Activated CD8-positive, alpha-beta memory T cell treated with anti-CD3 and anti-CD28 coated beads, Interleukin-2, amount 50 U/mL, for 1 hour (primary cell): ENCODE measurements around the gene PIK3C3.
"Not testable (repeated sequence)": the region's sequence is repeated elsewhere in the genome, so short reads cannot be mapped to it uniquely, and the experiment has no call there.

Experiments used
- DNase-seq: peaks from one replicate; pipeline ENCODE4 v3.0.0-alpha.2; 2020; ENCODE audit errors: extremely low read depth

The PIK3C3 gene

DNA sequence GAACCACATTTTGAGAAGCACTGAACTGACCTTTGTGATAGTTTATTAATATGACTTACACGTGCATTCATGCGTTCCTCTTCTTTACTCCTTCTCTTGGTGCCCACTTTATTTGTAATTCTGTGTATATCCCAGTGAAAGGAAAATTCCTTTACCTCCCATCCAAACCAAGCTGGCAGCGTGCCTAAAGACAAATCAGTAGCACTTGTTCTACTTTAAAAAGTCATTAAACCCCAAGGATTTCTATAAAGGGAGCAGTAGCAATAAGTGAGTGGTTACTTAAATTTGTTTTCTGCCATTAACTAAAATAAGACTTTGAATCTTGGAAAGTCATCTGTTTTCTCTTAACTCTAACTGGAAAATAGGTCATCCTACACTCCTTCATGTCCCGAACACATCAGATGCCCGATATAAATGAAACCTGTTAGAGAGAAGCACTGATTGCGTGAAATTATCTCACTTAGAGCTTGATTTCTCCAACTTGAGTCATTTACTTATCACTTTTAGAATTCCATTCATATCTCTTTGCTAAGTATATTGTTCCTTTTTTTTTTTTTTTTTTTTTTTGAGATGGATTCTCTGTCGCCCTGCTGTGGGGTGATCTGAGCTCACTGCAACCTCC is 10.7 kb downstream of the PIK3C3 start:
- DNase-seq, result no peak

DNA sequence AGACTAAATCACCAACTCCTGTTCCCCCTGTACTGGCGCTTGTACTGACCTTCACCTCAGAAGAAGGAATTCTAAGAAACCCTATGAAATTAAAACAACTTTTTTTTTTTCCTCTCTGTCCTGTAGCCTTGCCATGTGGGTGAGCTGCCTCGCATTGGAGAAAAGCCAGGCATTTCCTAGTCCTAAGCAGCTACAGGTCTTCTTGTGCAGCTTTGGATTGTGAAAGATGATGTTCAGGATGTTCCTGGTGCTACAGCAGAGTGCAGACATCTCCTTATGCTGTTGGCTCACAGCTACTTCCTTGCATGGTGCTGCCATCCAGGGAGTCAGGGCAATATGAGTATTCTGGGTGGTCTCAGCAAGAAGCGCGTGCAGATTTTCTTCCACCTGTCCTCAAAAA is 11.9 kb downstream of the PIK3C3 start:
- no peak for DNase-seq

- no peak for DNase-seq
Measured at GRCh38 chr18:41967680-41968079, 12.6 kb downstream of the PIK3C3 start.

DNA sequence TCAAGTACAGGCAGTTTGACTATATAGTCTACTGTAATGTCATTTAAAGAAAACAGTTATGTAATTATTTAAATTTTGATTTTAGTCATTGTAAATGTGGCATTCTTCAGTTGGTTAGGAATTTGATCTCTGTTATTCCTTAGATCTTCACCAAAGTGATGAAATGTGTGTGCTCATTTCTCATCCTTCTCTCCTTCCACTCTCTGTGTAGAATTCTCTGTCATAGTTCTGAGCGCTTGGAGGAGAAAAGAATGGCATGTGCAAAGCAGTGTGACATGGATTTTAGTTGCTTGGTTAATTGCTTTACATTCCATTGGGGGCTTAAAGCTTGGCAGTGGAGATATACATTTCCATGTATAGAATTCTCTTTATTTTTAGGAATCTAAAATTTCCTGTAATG is 14.8 kb downstream of the PIK3C3 start:
- DNase-seq, result no peak

DNA sequence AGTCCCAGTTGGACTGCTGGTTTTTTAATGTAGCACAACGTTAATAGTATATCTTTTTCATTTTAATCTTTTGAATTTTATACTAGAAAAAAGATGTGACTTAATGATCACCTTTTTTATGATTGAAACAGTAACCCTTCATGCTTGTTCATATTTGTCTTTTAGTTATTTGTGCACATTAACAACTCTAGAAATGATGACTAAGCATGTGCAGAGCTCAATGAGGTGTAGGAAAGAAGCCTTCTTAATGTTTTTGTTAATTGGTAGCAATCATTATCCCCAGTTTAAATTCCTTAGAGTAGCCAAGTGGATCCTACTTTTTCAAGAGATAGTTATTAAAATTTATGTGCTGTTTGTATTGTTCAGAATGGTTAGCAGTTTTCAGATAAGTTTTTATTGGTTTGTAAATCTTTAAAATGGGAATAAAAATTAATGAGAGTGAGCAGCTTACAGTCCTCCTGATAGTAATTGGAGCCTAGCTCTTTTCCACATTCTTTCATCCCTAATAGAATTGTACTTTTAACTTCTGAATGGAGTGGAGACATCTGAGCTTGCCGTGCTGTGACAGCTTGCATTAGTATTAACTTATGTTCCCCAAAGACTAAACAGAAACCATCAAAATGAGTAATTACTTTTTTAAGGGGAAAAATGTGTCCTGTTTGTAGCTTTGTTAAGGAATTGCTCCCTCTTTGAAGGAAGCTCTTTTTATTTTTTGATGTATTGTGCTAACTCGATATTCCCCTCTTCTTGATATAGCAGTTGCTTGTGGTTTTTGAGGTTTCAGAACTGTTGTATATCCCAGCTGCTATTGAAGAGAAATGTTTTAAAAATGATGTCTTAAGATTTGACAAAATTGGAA is 17.3 kb downstream of the PIK3C3 start:
- no peak for DNase-seq

DNA sequence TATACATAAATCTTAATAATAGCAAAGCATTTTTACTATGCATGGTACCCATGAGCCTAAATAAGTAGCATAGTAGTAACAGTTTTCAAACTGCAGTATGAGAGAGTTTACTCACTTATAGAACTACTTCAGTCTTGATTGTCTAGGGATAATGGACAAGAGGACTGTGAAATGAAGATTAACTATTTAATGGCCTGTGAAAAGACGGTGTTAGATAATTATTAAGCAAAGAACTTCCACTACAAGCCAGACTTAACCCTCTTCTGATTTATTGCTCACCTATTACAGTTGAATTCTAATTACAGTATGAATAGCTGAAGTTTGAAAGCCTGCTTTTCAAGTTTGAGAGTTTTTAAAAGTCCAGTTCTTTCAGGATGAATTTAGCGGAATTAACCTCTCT is 18.9 kb downstream of the PIK3C3 start:
- DNase-seq, result no peak

DNA sequence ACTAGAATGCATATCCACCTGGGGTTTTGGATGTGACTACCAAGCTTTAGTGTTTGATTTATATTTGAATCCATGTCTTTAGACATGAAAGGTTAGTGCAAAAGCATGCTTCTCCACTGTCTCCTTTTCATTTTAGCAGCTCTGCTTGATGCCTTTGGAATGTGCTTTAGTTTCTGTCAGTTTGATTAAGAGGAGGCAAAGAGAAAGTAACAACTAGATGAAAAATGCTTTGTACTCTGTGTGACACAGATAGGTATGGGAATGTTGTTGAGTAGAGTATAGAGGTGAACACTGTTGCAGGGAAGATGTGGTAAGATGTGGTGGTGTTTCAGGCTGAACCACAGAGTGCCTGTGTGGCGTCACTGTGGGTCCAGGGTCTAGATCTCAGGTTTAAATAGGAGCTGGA is 19.8 kb downstream of the PIK3C3 start:
- DNase-seq, result no peak

GRCh38 chr18:41975284-41975683 is 20.2 kb downstream of the PIK3C3 start:
- DNase-seq, result no peak

GRCh38 chr18:41977233-41977632 is 22.2 kb downstream of the PIK3C3 start:
- DNase-seq, result no peak

- no peak for DNase-seq
Measured at GRCh38 chr18:41982942-41983660, 28.1 kb downstream of the PIK3C3 start.

DNA sequence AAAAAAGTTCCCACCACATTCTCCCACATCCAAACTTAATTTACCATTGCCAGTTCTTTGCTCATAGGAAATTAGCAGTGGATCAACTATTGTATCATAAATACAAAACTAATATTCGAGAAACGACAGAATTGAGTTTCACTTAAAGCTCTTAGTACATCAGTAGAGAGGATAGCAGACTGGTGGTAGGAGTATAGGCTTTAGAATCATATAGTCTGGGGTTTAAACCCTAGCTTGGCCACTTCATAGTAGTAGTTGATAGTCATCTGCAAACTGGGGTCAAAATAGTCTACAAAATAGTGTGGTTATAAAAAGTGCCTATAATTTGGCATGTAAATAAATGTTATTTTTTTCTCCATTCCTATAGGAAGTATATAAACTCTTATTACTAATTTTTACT is 30.9 kb downstream of the PIK3C3 start:
- DNase-seq, result no peak

GRCh38 chr18:41989508-41989907 is 34.5 kb downstream of the PIK3C3 start:
- DNase-seq, result no peak

GRCh38 chr18:41992066-41992465 is 37.0 kb downstream of the PIK3C3 start:
- DNase-seq, result no peak

DNA sequence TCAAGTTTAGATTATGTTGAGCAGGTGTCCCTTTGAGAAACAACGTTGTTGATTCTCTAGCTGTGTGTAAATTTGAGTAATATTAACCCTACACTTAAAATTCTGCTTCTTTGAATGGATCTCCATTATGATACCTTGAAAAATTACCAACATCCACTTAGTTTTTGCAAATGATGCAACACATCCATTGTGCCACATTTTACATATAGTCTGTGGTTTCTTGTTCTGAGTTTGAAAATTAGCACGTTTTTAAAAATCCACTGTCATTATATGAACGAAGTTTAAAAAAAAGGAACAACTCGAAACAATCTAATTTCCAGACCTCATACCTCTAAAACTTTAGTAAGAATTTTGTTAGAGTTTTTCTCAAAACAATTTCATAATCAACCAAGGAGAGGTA is 37.7 kb downstream of the PIK3C3 start:
- no peak for DNase-seq

GRCh38 chr18:41993151-41993550 is 38.1 kb downstream of the PIK3C3 start:
- DNase-seq, result no peak

GRCh38 chr18:41996020-41996419 is 41.0 kb downstream of the PIK3C3 start:
- no peak for DNase-seq

DNA sequence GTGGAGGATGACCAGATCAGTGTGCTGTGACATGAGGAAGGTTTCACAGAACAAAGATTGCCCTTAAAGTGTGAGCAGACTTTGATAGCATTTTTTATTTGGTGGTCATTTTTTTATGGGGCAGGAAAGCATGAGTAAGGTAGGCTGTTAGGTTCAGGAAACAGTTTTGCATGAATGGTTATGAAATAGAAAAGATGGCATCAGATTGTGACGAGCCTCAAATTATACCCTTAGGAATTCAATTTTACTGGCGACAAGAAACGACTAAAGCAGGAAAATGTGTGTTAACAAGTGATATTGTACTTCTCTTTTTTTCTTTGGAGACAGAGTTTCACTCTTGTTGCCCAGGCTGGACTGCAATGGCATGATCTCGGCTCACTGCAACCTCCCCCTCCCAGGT is 44.7 kb downstream of the PIK3C3 start:
- no peak for DNase-seq

GRCh38 chr18:42001801-42002200 is 46.8 kb downstream of the PIK3C3 start:
- DNase-seq, result no peak

GRCh38 chr18:42004653-42005052 is 49.6 kb downstream of the PIK3C3 start:
- DNase-seq, result no peak

- DNase-seq, result no peak
Measured at GRCh38 chr18:42005782-42006181, 50.7 kb downstream of the PIK3C3 start.

GRCh38 chr18:42009457-42009856 is 54.4 kb downstream of the PIK3C3 start:
- not testable (repeated sequence) for DNase-seq

GRCh38 chr18:42011053-42011452 is 56.0 kb downstream of the PIK3C3 start:
- no peak for DNase-seq

- DNase-seq, result no peak
Measured at GRCh38 chr18:42018831-42019230, 63.8 kb downstream of the PIK3C3 start.
